ENCODE measurements around the gene TCF7L1. TPM values are rescaled to one million over a fixed set of nuclear protein-coding genes. Genes with fewer than 3 reads are reported as not detected.

Gene TCF7L1
- total RNA-seq, 1 donor from 2014 or later = 30.8 TPM

DNA sequence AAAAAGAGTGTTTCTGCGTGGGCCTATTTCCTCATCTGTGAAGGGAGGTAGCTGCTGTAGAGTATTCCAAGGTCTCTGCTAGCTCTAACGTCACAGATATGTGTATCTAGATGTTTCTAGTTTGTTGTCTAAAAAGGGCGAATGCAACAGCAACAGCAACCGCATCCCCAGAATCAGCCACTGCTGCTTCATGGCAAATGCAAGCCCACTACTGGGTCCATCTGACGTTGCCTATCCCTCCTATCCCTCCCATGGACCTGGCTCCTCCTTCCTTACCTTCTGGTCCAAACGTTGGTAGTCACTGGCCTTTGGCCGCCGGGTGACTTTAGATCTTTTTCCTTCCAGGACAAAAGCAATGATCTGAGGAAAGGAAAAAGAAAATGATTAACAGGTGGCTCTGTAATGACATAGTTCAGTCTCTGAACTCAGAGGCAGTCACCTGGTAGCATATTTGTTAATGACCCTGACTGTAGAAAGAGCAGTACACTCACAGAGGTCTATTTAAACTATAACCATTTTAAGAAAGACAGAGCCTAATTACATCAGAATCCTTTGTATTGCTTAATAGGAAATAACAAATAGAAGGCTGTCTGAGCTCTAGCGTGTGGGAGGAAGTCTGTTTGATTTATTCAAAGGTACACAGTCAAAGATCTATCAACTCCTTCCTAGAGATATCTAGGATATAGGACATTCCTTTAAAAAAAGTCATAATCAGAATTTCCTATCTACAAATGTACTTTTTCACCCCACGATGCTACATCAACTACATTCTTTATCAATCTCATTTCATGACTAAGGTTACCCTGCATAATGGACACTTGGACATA lies 191.7 kb downstream of the TCF7L1 start:
- peak overlapping the region; percentile 97 for H3K9ac ChIP-seq (ENCODE audit: low read length)
- peaks cover 43% of the 10 kb centered on the region for H3K36me3 ChIP-seq (ENCODE audit: insufficient read depth, low read length)
- no peaks in the 10 kb centered on the region for H3K9me3 ChIP-seq (ENCODE audit: insufficient read depth, low read depth, low read length)
- H3K27ac ChIP-seq (ENCODE audit: low read depth, low read length) = no peak overlapping the region
- peaks cover 11% of the 10 kb centered on the region for H3K4me1 ChIP-seq (ENCODE audit: insufficient read depth, low read length)
- Mint-ChIP-seq H3K36me3 (ENCODE audit: low read depth, unreplicated experiment) (peaks cover 28% of the 10 kb centered on the region), H3K27me3 (ENCODE audit: low read depth, unreplicated experiment) (no peaks in the 10 kb centered on the region), H3K4me1 (ENCODE audit: low read depth, unreplicated experiment) (peaks cover 25% of the 10 kb centered on the region), H3K4me3 (ENCODE audit: unreplicated experiment) (peak overlapping the region; percentile 99), H3K27ac (ENCODE audit: unreplicated experiment) (no peak overlapping the region), H3K9me3 (ENCODE audit: unreplicated experiment) (no peaks in the 10 kb centered on the region)
- no peak for DNase-seq (ENCODE audit: low read depth)
- peaks cover 71% of the 10 kb centered on the region for H4K20me1 ChIP-seq (ENCODE audit: insufficient read depth, low read length)
- FAIRE-seq = no peak
- no peak overlapping the region for H2AFZ ChIP-seq (ENCODE audit: low read depth, low read length)
- H3K79me2 ChIP-seq (ENCODE audit: insufficient read depth, low read length) = peaks cover 73% of the 10 kb centered on the region
- no peaks in the 10 kb centered on the region for H3K27me3 ChIP-seq (ENCODE audit: insufficient read depth, low read length)
- no peak for TF ChIP-seq EZH2 (IDR thresholded peaks at IDR 0.05; ENCODE audit: insufficient read depth, low read length)
- TF ChIP-seq, protein P1, sequence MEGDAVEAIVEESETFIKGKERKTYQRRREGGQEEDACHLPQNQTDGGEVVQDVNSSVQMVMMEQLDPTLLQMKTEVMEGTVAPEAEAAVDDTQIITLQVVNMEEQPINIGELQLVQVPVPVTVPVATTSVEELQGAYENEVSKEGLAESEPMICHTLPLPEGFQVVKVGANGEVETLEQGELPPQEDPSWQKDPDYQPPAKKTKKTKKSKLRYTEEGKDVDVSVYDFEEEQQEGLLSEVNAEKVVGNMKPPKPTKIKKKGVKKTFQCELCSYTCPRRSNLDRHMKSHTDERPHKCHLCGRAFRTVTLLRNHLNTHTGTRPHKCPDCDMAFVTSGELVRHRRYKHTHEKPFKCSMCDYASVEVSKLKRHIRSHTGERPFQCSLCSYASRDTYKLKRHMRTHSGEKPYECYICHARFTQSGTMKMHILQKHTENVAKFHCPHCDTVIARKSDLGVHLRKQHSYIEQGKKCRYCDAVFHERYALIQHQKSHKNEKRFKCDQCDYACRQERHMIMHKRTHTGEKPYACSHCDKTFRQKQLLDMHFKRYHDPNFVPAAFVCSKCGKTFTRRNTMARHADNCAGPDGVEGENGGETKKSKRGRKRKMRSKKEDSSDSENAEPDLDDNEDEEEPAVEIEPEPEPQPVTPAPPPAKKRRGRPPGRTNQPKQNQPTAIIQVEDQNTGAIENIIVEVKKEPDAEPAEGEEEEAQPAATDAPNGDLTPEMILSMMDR (IDR thresholded peaks at IDR 0.05; ENCODE audit: insufficient read depth, low read depth, low read length) = no peak
- peak overlapping the region; percentile 89 for H3K4me2 ChIP-seq (ENCODE audit: low read length)
- peak overlapping the region; percentile 75 for H3K4me3 ChIP-seq (ENCODE audit: insufficient read depth, low read depth, low read length)

DNA sequence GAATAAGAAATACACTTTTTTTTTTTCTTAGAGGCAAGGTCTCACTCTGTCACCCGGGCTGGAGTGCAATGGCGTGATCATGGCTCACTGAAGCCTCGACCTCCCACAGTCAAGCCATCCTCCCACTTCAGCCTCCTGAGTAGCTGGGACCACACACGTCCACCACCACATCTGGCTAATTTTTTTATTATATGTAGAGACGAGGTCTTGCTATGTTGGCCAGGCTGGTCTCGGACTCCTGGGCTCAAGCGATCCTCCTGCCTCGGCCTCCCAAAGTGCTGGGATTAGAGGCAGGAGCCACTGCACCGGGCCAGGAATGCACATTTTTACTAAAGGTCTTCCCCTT lies 192.2 kb downstream of the TCF7L1 start:
- Histone ChIP-seq H3K9me3 (ENCODE audit: insufficient read depth, low read depth, low read length) (no peaks in the 10 kb centered on the region), H4K20me1 (ENCODE audit: insufficient read depth, low read length) (peaks cover 66% of the 10 kb centered on the region), H3K27ac (ENCODE audit: low read depth, low read length) (no peak overlapping the region), H3K9ac (ENCODE audit: low read length) (peak overlapping the region; percentile 97), H3K4me1 (ENCODE audit: insufficient read depth, low read length) (peaks cover 11% of the 10 kb centered on the region), H3K4me2 (ENCODE audit: low read length) (peak overlapping the region; percentile 89), H3K27me3 (ENCODE audit: insufficient read depth, low read length) (no peaks in the 10 kb centered on the region), H2AFZ (ENCODE audit: low read depth, low read length) (no peak overlapping the region), H3K4me3 (ENCODE audit: insufficient read depth, low read depth, low read length) (peak overlapping the region; percentile 75), H3K36me3 (ENCODE audit: insufficient read depth, low read length) (peaks cover 37% of the 10 kb centered on the region), H3K79me2 (ENCODE audit: insufficient read depth, low read length) (peaks cover 67% of the 10 kb centered on the region)
- H3K27ac Mint-ChIP-seq (ENCODE audit: unreplicated experiment) = no peak overlapping the region
- TF ChIP-seq EZH2 (IDR thresholded peaks at IDR 0.05; ENCODE audit: insufficient read depth, low read length) = no peak
- TF ChIP-seq, protein P1 (IDR thresholded peaks at IDR 0.05; ENCODE audit: insufficient read depth, low read depth, low read length) = no peak
- H3K36me3 Mint-ChIP-seq (ENCODE audit: low read depth, unreplicated experiment) = peaks cover 23% of the 10 kb centered on the region
- H3K9me3 Mint-ChIP-seq (ENCODE audit: unreplicated experiment) = no peaks in the 10 kb centered on the region
- no peak for FAIRE-seq
- peaks cover 25% of the 10 kb centered on the region for H3K4me1 Mint-ChIP-seq (ENCODE audit: low read depth, unreplicated experiment)
- no peaks in the 10 kb centered on the region for H3K27me3 Mint-ChIP-seq (ENCODE audit: low read depth, unreplicated experiment)
- H3K4me3 Mint-ChIP-seq (ENCODE audit: unreplicated experiment) = peak overlapping the region; percentile 99
- DNase-seq (ENCODE audit: low read depth) = no peak

All from astrocyte (in vitro differentiated cells and primary cell).